Neural cell (in vitro differentiated cells): ENCODE data around the gene JPT1. TPM values are rescaled to one million over a fixed set of nuclear protein-coding genes. Genes with fewer than 3 reads are reported as not detected.

Experiments
- polyA plus RNA-seq: library from polyadenylated mRNA; depleted of rRNA; stranded (reverse); fragments of >200 nt; gene quantifications from 2 replicates; pipeline ENCODE4 v1.2.3, GENCODE V29; 2014
- small RNA-seq, 3 experiments: library from RNA; depleted of rRNA; stranded (forward); fragments of <200 nt; gene quantifications; one replicate each; pipeline ENCODE3, GENCODE V24; 2012
- TF ChIP-seq, protein P1 (sequence below): IDR thresholded peaks from 2 replicates; pipeline ENCODE4 v1.6.1; 2012; ENCODE audit warnings: borderline replicate concordance

Gene JPT1
- polyA plus RNA-seq, 1 donor from 2014 or later: 1,721 TPM

GRCh38 chr17:75086496-75087181 lies 67.7 kb downstream of the JPT1 start (continued):
- TF ChIP-seq, protein P1, sequence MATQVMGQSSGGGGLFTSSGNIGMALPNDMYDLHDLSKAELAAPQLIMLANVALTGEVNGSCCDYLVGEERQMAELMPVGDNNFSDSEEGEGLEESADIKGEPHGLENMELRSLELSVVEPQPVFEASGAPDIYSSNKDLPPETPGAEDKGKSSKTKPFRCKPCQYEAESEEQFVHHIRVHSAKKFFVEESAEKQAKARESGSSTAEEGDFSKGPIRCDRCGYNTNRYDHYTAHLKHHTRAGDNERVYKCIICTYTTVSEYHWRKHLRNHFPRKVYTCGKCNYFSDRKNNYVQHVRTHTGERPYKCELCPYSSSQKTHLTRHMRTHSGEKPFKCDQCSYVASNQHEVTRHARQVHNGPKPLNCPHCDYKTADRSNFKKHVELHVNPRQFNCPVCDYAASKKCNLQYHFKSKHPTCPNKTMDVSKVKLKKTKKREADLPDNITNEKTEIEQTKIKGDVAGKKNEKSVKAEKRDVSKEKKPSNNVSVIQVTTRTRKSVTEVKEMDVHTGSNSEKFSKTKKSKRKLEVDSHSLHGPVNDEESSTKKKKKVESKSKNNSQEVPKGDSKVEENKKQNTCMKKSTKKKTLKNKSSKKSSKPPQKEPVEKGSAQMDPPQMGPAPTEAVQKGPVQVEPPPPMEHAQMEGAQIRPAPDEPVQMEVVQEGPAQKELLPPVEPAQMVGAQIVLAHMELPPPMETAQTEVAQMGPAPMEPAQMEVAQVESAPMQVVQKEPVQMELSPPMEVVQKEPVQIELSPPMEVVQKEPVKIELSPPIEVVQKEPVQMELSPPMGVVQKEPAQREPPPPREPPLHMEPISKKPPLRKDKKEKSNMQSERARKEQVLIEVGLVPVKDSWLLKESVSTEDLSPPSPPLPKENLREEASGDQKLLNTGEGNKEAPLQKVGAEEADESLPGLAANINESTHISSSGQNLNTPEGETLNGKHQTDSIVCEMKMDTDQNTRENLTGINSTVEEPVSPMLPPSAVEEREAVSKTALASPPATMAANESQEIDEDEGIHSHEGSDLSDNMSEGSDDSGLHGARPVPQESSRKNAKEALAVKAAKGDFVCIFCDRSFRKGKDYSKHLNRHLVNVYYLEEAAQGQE: no peak

Small RNA genes lying within 50 kb of the gene (small RNA-seq; reads per million reads assigned to genes)
- gene RF00019: 0 to 1.2 (median 0) reads per million in 3 experiments

Other genes with a start within 250 kb of the JPT1 start
- gene USH1G, start 231.3 kb downstream of the JPT1 start, polyA plus RNA-seq: not detected in 2 replicates
- not detected in 2 replicates for gene OTOP2, start 230.2 kb downstream of the JPT1 start, polyA plus RNA-seq
- gene OTOP3, start 218.6 kb downstream of the JPT1 start, polyA plus RNA-seq: not detected in 2 replicates
- gene HID1, start 181.8 kb downstream of the JPT1 start, polyA plus RNA-seq: 26.6 and 29.8 TPM in 2 replicates
- 8.1 and 8.3 TPM in 2 replicates for gene CDR2L, start 166.9 kb downstream of the JPT1 start, polyA plus RNA-seq
- gene MRPL58, start 141.8 kb downstream of the JPT1 start, polyA plus RNA-seq: 47.4 and 49.7 TPM in 2 replicates
- 452 and 517 TPM in 2 replicates for gene ATP5PD, start 107.5 kb downstream of the JPT1 start, polyA plus RNA-seq
- 29.9 and 32.8 TPM in 2 replicates for gene KCTD2, start 107.3 kb downstream of the JPT1 start, polyA plus RNA-seq
- gene SLC16A5, start 66.6 kb downstream of the JPT1 start, polyA plus RNA-seq: not detected in 2 replicates
- gene ARMC7, start 44.5 kb downstream of the JPT1 start, polyA plus RNA-seq: 3.7 and 4.0 TPM in 2 replicates
- 58.7 and 74.0 TPM in 2 replicates for gene NT5C, start 22.8 kb downstream of the JPT1 start, polyA plus RNA-seq
- gene SUMO2, start 28.4 kb upstream of the JPT1 start, polyA plus RNA-seq: 224 and 283 TPM in 2 replicates
- 74.5 and 84.1 TPM in 2 replicates for gene NUP85, start 51.2 kb upstream of the JPT1 start, polyA plus RNA-seq
- gene GGA3, start 107.1 kb upstream of the JPT1 start, polyA plus RNA-seq: 15.7 and 19.6 TPM in 2 replicates
- 50.6 and 63.3 TPM in 2 replicates for gene MRPS7, start 107.4 kb upstream of the JPT1 start, polyA plus RNA-seq
- gene MIF4GD, start 116.7 kb upstream of the JPT1 start, polyA plus RNA-seq: 27.7 and 35.2 TPM in 2 replicates
- gene SLC25A19, start 134.9 kb upstream of the JPT1 start, polyA plus RNA-seq: 9.6 and 13.8 TPM in 2 replicates